DMS153 (cell line): ENCODE data around the gene SPOCK1.

Source experiments
- DNase-seq: peaks from one replicate; lab custom pipeline; 2025; lab: John Stamatoyannopoulos, UW

Gene SPOCK1

DNA sequence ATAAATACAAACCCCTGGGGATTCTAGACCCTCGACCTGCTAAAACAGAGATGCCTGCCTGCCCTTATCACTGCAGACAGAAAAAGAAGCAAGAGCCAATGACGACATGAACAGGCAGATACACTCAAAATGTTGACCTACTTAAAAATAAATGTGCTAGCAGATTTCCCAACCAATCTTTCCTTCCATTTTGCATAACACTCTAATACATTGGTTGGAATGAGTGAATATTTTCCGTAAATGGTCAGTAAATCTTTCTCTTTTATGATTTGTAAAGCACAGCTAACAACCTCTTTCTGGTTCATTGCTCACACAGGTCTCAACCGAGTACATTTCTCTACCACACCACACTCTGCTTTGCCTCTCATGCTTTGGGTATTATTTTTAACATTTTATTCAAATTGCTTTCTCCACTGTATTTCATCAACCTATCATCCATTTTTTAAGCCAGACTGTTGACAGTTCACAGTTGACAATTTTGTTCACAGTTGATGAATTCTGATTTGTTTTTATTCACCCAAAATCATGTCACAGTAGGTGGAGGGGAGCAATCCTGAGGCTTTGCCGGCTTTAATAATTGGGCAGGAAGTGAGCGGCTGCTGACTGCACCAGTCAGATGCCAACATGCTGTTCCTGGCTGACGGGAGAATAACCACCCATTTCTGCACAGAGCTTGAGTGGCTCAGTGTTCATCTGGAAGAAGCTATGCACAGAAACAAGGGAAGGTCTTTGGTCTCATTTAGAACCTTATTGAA lies 426.6 kb downstream of the SPOCK1 start:
- DNase-seq = no peak

DNA sequence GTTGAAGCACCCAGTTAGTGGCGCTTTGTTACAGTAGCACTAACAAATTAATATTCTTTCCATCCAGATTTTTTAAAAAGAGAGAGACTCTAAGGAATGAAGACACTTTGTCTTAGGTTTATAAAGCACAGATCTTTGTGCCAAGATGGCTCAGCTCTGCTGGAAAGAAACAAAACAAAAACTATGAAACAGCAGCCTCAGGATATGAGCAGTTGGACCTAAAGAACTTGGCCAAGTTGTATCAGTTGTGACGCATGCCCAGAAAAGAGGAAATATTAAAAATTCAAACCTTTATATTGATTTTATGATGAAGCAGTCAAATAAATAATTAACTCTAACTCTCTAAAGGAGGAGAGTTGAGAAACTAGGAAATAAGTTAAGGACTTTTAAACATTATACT lies 427.2 kb downstream of the SPOCK1 start:
- DNase-seq = no peak

DNA sequence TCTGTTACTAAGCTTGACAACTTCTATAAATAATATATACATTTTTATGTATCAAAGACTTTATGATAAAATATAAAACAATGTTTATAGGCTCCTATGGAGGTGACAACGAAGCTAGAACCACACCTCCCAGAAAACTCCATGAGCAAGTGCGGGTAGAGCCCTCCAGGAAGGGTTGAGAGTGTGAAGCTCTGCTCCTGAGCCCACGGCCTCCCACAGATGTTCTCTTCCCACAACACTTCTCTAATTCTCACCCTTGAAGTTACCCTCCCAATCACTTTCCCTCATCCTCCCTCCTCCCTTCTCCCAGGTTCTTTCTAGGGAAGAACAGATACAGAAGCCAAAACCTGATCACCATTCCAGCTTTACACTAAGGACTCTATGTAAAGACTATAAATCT lies 427.6 kb downstream of the SPOCK1 start:
- DNase-seq = no peak

DNA sequence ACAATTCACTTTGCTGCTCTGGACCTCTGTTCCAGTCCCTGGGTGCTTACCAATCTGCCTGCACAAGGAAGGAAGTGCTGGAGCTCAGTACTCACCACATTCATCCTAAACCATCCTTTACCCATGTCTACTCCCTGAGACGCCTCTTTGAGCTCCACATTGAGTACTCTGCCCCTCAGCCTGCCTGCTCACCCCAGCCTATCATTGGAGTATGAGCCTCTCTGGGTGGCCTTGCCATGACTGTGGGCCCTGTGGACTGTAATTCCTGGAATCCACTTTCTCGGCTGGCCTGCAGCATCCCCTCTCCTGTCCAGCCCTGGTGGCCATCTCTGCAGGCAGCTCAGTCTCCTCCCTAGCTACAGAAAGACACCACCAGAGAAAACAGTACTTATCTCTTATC lies 428.6 kb downstream of the SPOCK1 start:
- DNase-seq = no peak

DNA sequence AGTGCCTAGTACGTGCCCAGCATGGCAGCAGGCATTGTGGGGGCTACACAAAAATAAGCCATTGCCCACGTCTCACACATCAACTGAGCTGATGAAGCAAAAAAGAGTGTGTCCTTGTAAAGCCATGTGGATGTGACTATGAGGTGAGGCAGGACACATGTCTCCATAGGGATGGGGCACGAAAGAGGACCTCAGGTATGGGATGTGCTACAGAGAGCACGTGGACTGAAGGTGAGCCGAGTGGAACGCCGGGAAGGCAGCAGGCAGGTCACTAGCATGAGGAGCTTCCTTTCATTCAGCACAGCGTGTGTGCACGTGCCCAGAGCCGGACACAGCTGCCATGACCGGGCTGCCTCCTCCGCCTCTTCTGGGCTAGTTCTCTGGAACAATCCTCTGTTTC lies 429.8 kb downstream of the SPOCK1 start:
- DNase-seq = no peak

DNA sequence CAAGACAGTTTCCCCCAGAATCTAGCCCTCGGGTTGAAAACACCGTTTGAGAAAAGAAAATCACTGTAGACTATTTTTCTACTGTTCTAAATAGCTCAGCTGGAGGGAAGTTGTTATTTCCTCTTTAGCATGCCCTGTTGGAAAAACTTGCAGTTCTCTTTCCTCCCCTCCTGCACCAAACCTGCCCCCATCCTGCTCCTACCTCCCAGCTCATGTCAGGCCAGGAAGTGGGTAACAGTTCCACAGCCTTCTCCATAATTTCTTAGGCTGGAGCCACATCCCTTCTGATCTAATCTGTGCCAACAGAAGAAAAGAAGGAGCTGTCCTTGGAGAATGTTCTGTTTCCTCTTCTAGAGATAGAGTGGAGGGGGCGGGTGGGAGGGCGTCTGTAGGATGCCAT lies 437.7 kb downstream of the SPOCK1 start:
- DNase-seq = no peak

DNA sequence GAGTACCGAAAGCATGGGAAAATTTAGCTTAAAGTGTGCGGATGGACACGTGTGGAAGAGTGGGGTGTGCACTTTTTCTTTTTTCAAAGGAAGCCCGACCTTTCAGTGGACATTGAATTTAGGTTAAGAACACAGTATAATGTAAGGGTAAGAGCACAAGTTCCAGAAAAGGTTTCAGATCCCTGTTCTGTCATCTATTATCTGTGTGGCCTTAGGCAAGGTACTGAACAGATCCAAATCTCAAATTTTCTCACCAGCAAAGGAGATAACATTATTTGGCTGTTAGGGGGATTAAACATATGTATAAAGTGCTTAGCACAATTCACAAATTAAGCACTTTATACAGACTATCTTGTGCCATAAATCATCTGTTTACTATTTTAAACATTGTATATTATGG lies 441.0 kb downstream of the SPOCK1 start:
- DNase-seq = no peak

DNA sequence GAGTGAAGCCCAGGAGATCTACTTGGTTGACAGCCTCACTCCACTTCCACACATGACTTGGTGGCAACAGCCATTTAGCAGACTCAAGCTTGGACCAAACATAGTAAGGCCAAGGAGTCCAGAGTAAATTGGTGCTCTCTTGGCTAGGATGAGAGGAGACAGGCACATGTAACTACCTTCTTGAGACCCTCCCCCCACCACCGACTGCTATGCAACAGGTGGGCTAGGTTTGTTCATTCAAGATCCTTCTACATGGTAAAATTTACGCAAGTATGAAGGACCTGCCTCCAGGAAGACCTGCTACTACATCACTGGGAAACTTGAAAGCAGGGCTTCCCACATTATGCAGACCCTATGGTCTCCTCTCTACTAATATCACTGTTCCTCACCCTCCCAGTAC lies 442.4 kb downstream of the SPOCK1 start:
- no peak for DNase-seq

DNA sequence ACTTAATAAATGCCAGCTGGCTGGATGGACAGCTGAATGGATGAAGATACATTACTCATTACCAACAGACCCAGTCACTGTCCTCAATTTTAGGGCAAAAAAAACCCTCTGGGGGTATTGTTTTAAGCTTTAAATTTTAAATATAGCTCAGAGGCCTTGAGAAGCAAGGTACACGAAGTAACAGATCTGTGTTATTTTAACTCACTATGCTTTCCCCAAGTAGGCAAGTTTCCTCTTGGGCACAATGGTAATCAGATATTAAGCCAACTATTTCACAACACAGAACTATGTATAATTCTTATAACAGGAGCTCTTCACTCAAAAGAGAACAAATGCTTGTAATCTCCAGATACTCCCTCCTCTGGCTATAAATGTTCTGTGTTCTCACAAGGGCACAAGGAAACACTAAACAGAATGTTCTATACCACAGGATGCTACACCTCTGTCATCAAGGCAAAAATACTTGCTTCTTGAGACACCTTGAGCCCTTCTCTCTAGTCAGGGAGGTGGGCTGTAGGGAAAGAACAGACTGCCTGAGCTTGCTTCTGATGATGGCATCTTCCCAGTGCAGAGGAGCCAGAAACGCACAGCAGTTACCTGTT lies 443.8 kb downstream of the SPOCK1 start:
- no peak for DNase-seq

DNA sequence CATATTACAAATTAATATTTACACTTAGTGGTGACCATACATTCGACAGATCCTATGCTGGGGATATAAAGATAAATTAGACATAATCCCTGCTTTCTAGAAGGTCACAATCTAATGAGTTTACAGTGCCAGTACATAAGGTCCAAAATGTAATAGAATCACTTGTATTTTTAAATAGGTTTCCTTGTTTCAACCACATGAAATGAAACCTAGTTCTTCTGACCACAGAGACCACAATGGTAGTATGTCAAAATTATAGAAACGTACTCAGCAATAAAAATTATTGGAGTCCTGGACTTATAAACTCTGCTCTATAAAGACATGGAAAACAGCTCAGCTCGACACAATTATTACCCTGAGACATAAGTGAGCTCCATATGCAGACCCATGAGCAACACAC lies 444.3 kb downstream of the SPOCK1 start:
- DNase-seq = no peak

DNA sequence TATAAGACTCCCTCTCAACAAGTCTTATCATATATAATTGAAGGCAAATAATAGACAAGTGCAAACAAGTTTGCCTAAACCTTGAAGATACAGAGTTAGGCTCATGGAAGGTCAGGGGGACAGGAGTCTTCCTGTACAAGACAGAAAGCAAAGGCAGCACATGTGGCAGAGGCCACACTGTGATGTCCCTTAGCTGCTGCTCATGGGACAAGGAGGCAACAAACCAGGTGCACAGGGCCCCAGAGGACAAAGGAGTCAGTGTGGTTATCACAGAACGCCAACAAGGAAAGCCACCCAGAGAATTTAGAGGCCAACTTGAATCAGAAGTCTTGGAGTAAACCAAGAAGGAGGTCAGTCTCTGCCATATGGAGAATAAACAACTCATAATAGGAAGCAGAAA lies 444.8 kb downstream of the SPOCK1 start:
- no peak for DNase-seq

DNA sequence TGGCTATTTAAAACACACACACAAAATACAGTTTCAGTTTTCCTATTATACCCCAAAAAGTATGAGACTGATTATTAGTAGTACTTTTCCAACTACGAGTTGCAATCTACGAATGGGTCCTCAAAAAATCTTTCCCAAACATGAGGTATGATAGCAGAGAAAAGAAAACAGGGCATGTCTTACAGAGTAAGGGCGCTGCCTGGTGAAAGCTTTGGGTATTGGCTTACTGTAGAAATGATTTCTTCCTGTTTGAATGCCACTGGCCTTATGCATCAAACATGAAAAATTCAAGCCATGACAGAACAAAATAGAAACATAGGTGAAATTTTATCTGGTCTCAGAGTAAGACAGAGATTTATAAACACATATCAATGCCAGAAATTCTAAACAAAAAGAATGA lies 448.0 kb downstream of the SPOCK1 start:
- DNase-seq = no peak

DNA sequence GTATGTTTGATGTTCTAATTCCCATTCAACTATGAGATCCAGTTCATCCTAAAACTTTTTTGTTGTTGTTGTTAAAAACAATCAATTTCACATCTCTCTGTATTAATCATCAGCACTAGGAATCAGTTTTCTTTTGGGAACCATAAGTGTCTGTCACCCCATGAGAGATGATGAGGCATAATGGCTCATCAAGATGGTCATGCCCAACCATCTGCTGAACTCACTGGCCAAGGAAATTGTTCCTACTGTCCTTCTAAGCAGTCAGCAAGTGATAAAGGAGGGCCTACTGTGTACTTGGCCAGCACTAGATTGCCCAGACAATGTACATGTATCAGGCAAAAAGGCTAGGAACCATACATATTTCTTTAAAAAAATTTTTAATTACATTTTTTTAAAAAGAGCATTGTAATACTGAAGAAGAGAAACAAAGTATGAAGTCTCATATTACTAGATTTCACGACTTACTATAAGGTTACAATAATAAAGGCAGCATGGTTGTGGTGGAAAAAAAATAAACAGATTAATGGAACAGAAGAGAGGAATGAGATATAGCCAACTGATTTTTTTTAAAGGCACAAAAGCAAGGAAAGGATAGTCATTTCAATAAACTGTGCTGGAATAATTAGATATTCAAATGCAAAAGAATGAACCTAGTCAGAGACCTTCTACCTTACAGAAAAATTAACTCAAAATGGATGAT lies 458.3 kb downstream of the SPOCK1 start:
- DNase-seq = no peak

DNA sequence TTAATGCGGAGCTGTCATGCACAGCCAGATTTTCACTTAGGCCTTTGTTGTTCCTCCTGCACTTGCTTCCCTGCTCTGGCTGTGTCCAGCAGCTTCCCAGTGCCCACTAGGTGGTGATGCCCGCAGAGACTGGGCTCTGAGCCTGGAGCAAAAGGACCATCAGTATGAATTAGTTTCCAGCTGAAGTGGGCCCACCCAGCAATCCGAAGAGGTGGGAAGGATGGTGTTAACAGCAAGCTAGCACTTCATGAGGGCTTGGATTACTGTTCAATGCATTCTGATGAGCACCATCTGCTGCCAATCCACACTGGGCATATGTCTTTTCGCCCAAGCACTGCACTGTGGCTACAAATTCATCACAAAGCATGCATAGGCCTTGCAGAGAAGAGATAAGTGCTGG lies 459.1 kb downstream of the SPOCK1 start:
- DNase-seq = no peak

DNA sequence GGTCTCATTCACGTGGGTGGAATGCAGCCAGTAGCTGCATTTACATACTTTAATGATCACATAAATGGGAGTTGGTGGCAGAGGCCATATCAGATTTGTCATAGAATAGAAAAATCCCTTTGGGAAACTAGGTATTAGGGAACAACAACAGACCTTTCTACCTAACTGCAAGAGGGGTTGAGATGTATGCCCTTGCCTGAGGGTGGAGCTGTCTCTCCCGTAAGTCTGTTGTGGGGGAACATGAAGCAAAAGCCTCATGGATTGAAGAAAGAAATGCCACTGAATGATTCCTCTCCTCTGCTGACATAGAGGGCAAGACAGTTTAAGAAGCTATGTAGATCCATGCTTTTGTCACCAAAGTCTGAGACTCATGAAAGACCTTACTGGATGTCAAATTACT lies 461.3 kb downstream of the SPOCK1 start:
- DNase-seq = no peak

DNA sequence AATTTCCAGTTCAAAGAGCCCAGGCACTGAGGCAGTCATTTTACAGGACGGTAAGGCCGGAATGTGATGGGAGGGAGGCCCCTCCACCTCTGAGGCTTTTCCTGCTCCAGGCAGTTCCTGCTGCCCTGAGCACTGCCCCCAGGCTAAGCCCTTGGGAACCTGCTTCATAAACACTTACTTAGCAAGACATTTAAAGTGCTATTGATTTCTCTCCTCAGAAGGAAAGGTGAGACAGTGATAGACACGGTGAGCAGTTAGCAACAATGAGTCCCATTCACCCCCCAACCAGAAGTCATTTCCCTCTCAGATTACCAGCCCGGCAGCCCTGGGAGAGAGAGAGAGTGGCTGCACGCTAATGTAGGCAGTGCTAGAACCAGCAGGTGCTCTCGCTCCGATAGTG lies 462.5 kb downstream of the SPOCK1 start:
- peak; percentile 20 for DNase-seq

DNA sequence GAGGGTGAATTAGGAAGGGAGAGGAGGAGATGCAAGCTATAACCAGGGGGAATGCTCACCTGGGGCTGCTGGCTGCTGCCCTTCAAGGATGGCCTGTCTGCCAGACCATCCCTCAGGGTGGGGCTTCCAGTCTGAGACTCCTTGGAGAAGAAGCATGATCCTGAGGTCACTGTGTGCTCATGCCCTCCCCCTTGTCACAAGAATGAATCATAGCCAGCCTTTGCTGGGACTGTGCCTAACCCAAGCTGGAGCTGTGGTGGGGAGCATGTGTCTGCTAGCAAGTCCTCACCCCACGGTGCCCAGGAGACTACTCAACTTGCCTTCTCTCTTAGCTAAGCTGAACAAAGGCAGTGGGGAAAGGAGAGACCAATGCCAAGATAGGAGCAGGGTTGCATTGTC lies 463.6 kb downstream of the SPOCK1 start:
- no peak for DNase-seq

DNA sequence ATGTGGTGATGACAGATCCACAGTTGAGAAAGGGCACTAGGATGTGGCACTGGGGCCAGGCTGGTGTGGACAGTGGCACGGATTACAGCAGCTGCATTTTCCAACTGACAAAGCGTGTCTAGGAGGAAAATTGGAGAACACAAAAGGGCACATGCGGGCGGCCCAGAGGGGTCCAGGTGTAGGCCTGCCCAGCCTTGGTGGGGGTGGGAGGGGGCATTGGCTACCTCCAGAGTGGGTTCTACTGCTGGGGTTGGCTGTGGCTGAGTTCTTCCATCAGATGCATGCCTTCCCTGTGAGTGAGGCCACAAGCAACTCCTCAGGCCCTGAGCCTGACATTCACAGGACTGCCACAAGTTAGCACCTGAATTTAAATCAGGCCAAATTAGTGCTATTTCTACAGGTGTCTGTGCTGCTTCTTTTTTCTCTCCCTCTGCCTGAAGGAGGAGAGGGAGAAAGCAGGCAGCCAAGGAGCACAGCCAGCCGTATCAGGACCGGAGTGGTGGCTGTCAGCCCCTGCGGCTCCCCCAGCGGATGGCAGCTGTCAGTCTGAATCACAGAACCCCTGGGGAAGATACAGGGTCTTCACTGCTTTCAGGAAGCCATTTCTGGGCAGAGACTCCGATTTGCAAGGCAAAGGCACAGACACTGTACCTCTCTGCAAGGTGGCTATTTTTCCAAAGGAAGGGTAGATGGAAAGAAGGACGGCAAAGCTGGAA lies 464.2 kb downstream of the SPOCK1 start:
- no peak for DNase-seq

DNA sequence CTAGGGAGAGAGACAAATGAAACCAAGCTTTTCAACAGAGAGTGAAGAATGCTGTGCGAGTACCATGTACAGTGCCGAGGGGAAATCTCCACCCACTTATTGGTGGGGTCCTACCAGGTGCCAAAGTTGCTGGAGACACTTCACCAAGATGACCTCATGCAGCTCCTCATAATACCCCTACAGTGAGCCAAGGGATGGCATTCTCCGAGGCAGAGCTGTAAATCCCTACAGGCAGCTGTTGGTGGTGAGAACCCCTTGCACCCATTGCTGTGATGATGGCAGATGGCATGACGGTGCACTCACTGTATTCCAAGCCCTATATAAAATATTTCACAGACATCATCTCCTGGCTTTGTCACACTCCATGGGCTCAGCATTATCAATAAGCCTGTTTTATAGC lies 464.9 kb downstream of the SPOCK1 start:
- no peak for DNase-seq

DNA sequence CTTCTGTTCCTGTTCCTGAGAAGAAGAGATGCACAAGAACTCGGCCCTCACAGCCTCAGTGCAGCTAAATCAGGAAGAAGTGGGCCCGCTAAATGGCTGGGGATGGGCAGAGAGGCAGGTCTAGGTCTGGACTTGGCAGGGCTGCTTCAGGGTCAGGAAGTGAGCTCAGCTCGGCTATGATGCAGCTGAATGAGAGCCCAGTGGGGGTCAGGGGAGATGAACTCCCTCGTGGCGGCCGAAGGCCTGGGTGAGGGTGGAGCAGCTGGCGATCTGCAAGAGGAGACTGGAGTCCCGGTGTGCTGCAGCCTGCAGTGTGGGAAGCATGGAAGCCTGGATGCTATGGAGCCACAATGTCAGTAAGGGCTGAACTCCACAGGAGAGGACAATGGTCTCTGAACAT lies 466.2 kb downstream of the SPOCK1 start:
- DNase-seq = no peak

DNA sequence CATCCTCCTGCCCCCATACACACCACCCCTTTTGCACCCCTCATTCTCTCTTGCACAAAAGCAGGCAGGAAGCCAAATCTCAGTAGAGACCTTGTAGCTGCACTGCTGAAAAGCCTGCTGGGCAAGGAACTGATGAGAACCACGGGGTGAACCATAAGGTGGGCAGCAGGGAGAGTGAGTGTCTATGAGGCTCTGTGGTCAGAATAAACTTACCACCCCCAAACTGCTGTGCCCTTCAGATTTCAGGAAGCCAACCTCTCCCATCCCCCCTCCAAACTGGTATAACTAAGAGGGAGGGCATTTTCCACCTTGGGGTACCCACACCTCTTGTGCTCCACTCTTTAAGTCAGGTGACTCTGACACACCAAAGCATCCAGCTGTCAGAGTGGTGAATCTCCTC lies 471.4 kb downstream of the SPOCK1 start:
- no peak for DNase-seq

DNA sequence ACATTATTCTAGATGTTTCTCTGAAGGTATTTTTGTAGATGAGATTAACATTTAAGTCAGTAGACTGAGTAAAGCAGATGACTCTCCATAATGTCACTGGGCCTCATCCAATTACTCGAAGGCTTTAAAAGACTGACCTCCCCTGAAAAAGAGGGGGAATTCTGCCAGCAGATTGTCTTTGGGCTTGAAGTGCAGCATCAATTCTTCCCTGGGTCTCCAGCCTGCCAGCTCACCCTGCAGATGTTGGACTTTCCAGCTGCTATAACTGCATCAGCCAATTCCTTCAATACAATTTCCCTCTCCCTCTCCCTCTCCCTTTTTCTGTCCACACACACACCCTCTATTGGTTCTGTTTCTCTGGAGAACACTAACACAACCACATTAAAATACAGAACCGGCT lies 472.8 kb downstream of the SPOCK1 start:
- no peak for DNase-seq

DNA sequence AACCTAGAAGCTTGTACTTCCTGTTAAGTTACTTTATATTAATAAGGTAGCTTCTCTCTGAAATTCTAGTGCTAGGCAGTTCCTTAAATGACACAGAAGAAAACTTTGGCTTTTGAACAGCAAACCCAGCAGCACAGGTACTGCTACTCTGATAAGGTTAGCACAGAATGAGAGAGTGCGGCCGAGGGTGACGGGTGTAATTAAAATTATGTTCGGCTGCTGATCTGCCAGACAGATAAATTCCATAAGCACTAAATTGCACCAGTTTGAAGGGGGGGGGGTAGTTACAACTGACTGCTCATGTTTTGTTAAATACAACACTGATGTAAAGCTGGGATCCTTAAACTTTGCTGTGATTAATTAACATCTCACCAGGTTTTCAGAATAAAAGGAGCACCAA lies 475.1 kb downstream of the SPOCK1 start:
- no peak for DNase-seq
